Small intestine (tissue), 7 donors: Measurements from ENCODE around the gene CSNK1E. TPM values are rescaled to one million over a fixed set of nuclear protein-coding genes. Genes with fewer than 3 reads are reported as not detected.

ENCODE experiments used
- DNase-seq, 2 donors: peaks; one replicate each; pipeline versions ENCODE4 v3.0.0 to v3.0.0-alpha.2; 2013
- FAIRE-seq: peaks from 2 replicates; lab custom pipeline; 2012; peaks lifted over from hg19 to GRCh38; lab: Jason Lieb, UNC
- H3K27ac ChIP-seq, 3 donors: one replicate each; pipeline ENCODE4 v1.5.1; 2013; ENCODE audit warnings: low read length in 2 of 3, mild to moderate bottlenecking in 2 of 3, control low read depth in 1 of 3, inconsistent platforms in 1 of 3, low read depth in 1 of 3, moderate library complexity in 1 of 3
- H3K27me3 ChIP-seq, 3 donors: one replicate each; pipeline ENCODE4 v1.6.1; 2013; ENCODE audit warnings: low read length in 3 of 3, inconsistent platforms in 1 of 3; ENCODE audit not compliant: control insufficient read depth in 3 of 3, insufficient read depth in 3 of 3
- H3K36me3 ChIP-seq, 3 donors: one replicate each; pipeline ENCODE4 v1.6.1; 2013; ENCODE audit warnings: low read length in 3 of 3, inconsistent platforms in 1 of 3, low read depth in 1 of 3, mild to moderate bottlenecking in 1 of 3, moderate library complexity in 1 of 3; ENCODE audit not compliant: control insufficient read depth in 3 of 3, insufficient read depth in 2 of 3
- H3K4me1 ChIP-seq, 3 donors: one replicate each; pipeline ENCODE4 v1.6.1; 2013; ENCODE audit warnings: low read length in 2 of 3, inconsistent platforms in 1 of 3, low read depth in 1 of 3, mild to moderate bottlenecking in 1 of 3, moderate library complexity in 1 of 3; ENCODE audit not compliant: control insufficient read depth in 3 of 3, insufficient read depth in 2 of 3
- H3K4me3 ChIP-seq, 3 donors: one replicate each; pipeline ENCODE4 v1.5.1; 2013; ENCODE audit warnings: low read length in 3 of 3, control low read depth in 1 of 3, inconsistent platforms in 1 of 3, low read depth in 1 of 3, mild to moderate bottlenecking in 1 of 3, moderate library complexity in 1 of 3
- H3K9me3 ChIP-seq, 2 donors: one replicate each; pipeline ENCODE4 v1.6.1; 2013; ENCODE audit warnings: low read depth in 1 of 2, low read length in 1 of 2; ENCODE audit not compliant: control insufficient read depth in 2 of 2, insufficient read depth in 1 of 2
- whole genome bisulfite sequencing, 3 donors: extraction: QIAGEN DNeasy Blood & Tissue Kit; methylation state at CpG; one replicate each; pipeline ENCODE4 v1.1.7; 2013; 5-methylcytosine and 5-hydroxymethylcytosine counted together
- polyA plus RNA-seq, 4 donors: library from polyadenylated mRNA; stranded (reverse) in 3 of 4; unstranded in 1 of 4; fragments of 200-250 nt in 3 of 4; fragments of 120-200 nt in 1 of 4; gene quantifications; one replicate each; pipeline versions ENCODE4 v1.2.1 to v1.2.3, GENCODE V29; 2013
- donor health status: healthy with polysubstance abuse.
- donor health status: control.
- donor health status: control.
- donor health status: Bipolar disorder and iron deficiency.
- donor health status: healthy.

The CSNK1E gene
- polyA plus RNA-seq, 4 donors = 19.0 to 92.1 (median 46.7) TPM

GRCh38 chr22:38264322-38264843 lies 52.9 kb downstream of the CSNK1E start:
- Histone ChIP-seq H3K27me3 (no peaks in the 10 kb centered on the region), H3K9me3 (no peaks in the 10 kb centered on the region), H3K4me1 (peaks cover 0 to 34% (median 2%) of the 10 kb centered on the region in 3 donors), H3K4me3 (no peak overlapping the region), H3K27ac (no peak overlapping the region), H3K36me3 (peaks cover 0 to 56% (median 0%) of the 10 kb centered on the region in 3 donors)
- 87 to 99% (median 93%) methylated on average over 6 of the region's 6 CpGs for WGBS, 3 donors
- DNase-seq (no peak), FAIRE-seq (no peak)

- Histone ChIP-seq H3K27ac (peak overlapping the region in 1 of 3 donors; percentile 67), H3K27me3 (no peaks in the 10 kb centered on the region), H3K9me3 (no peaks in the 10 kb centered on the region), H3K36me3 (peaks cover 0 to 47% (median 0%) of the 10 kb centered on the region in 3 donors), H3K4me3 (no peak overlapping the region), H3K4me1 (peaks cover 0 to 55% (median 2%) of the 10 kb centered on the region in 3 donors)
- FAIRE-seq (no peak), DNase-seq (peak; percentile 55 to 63)
- WGBS, 3 donors = 64 to 67% (median 65%) methylated on average over 20 of the region's 20 CpGs
Observed at GRCh38 chr22:38262051-38262795, 55.0 kb downstream of the CSNK1E start.

GRCh38 chr22:38260761-38261681 lies 56.2 kb downstream of the CSNK1E start:
- Histone ChIP-seq H3K4me1 (peaks cover 0 to 58% (median 0%) of the 10 kb centered on the region in 3 donors), H3K4me3 (no peak overlapping the region), H3K36me3 (peaks cover 0 to 44% (median 0%) of the 10 kb centered on the region in 3 donors), H3K27ac (peak overlapping the region; percentile 15 to 73 (median 64)), H3K27me3 (no peaks in the 10 kb centered on the region), H3K9me3 (no peaks in the 10 kb centered on the region)
- no peak for FAIRE-seq
- DNase-seq = peak in 1 of 2 donors; percentile 53
- 44 to 58% (median 51%) methylated on average over 15 of the region's 15 CpGs for WGBS, 3 donors

GRCh38 chr22:38259370-38259769 lies 57.9 kb downstream of the CSNK1E start:
- H3K4me1 ChIP-seq = peaks cover 0 to 54% (median 0%) of the 10 kb centered on the region in 3 donors
- H3K27me3 ChIP-seq = no peaks in the 10 kb centered on the region
- FAIRE-seq (no peak), DNase-seq (no peak)
- 85 to 88% (median 86%) methylated on average over 8 of the region's 8 CpGs for WGBS, 3 donors
- no peaks in the 10 kb centered on the region for H3K9me3 ChIP-seq
- peaks cover 0 to 29% (median 0%) of the 10 kb centered on the region in 3 donors for H3K36me3 ChIP-seq
- H3K4me3 ChIP-seq = no peak overlapping the region
- peak overlapping the region in 2 of 3 donors; percentile 90 to 92 for H3K27ac ChIP-seq

GRCh38 chr22:38258895-38259294 lies 58.3 kb downstream of the CSNK1E start:
- Histone ChIP-seq H3K4me1 (peaks cover 0 to 54% (median 0%) of the 10 kb centered on the region in 3 donors), H3K36me3 (peaks cover 0 to 24% (median 0%) of the 10 kb centered on the region in 3 donors), H3K4me3 (no peak overlapping the region), H3K27ac (peak overlapping the region in 2 of 3 donors; percentile 90 to 92), H3K9me3 (no peaks in the 10 kb centered on the region), H3K27me3 (no peaks in the 10 kb centered on the region)
- FAIRE-seq (no peak), DNase-seq (peak in 1 of 2 donors; percentile 38)
- 56 to 74% (median 69%) methylated on average over 8 of the region's 8 CpGs for whole genome bisulfite sequencing, 3 donors

- peak overlapping the region; percentile 79 to 92 (median 90) for H3K27ac ChIP-seq
- FAIRE-seq (no peak), DNase-seq (peak; percentile 91 to 94)
- H3K27me3 ChIP-seq = no peaks in the 10 kb centered on the region
- H3K9me3 ChIP-seq = no peaks in the 10 kb centered on the region
- WGBS, 3 donors = 23 to 48% (median 42%) methylated on average over 4 of the region's 4 CpGs
- H3K36me3 ChIP-seq = peaks cover 0 to 17% (median 0%) of the 10 kb centered on the region in 3 donors
- peaks cover 0 to 54% (median 0%) of the 10 kb centered on the region in 3 donors for H3K4me1 ChIP-seq
- peak overlapping the region in 2 of 3 donors; percentile 18 to 25 for H3K4me3 ChIP-seq
Observed at GRCh38 chr22:38257650-38258250, 59.5 kb downstream of the CSNK1E start.

- Histone ChIP-seq H3K27ac (peak overlapping the region; percentile 79 to 92 (median 90)), H3K9me3 (no peaks in the 10 kb centered on the region), H3K4me1 (peaks cover 0 to 50% (median 0%) of the 10 kb centered on the region in 3 donors), H3K27me3 (no peaks in the 10 kb centered on the region), H3K4me3 (peak overlapping the region in 2 of 3 donors; percentile 13 to 18), H3K36me3 (peaks cover 0 to 16% (median 0%) of the 10 kb centered on the region in 3 donors)
- FAIRE-seq (no peak), DNase-seq (peak; percentile 42 to 56)
- WGBS, 3 donors = 25 to 36% (median 35%) methylated on average over 14 of the region's 14 CpGs
Observed at GRCh38 chr22:38257181-38257580, 60.1 kb downstream of the CSNK1E start.
